Neural cell (in vitro differentiated cells): ENCODE results near the gene RBBP8NL. TPM values are rescaled to one million over a fixed set of nuclear protein-coding genes. Genes with fewer than 3 reads are reported as not detected.

Source experiments
- H2AFZ ChIP-seq: fragments of 200-600, 300-800 bp; sonication (generic), shearing (Covaris generic); 2 replicates; pipeline ENCODE4 v1.6.0; 2014; ENCODE audit warnings: low read depth, mild to moderate bottlenecking, antibody characterized with exemption, low read length, moderate library complexity
- H3F3A ChIP-seq: fragments of 200-600 bp; shearing (Covaris generic); 2 replicates; pipeline ENCODE4 v1.6.1; 2016; ENCODE audit warnings: mild to moderate bottlenecking, moderate library complexity, mixed read lengths, antibody characterized with exemption, low read length; ENCODE audit not compliant: insufficient read depth, poor library complexity, severe bottlenecking
- H3K27ac ChIP-seq: fragments of 200-600, 300-800 bp; sonication (generic), shearing (Covaris generic); 2 replicates; pipeline ENCODE4 v1.5.1; 2014; ENCODE audit warnings: mild to moderate bottlenecking, low read length, moderate library complexity
- H3K27me3 ChIP-seq: fragments of 300-800, 200-600 bp; sonication (generic), shearing (Covaris generic); 2 replicates; pipeline ENCODE4 v1.6.0; 2014; ENCODE audit warnings: mild to moderate bottlenecking, low read depth, low read length, moderate library complexity; ENCODE audit not compliant: insufficient read depth
- H3K36me3 ChIP-seq: fragments of 300-800, 200-600 bp; sonication (generic), shearing (Covaris generic); 2 replicates; pipeline ENCODE4 v1.5.1; 2014; ENCODE audit warnings: mild to moderate bottlenecking, antibody characterized with exemption, low read length, moderate library complexity; ENCODE audit not compliant: insufficient read depth
- H3K4me2 ChIP-seq: fragments of 300-800, 200-600 bp; sonication (generic), shearing (Covaris generic); 2 replicates; pipeline ENCODE4 v1.6.0; 2014; ENCODE audit warnings: mild to moderate bottlenecking, low read length
- H3K4me3 ChIP-seq: fragments of 300-800, 200-600 bp; sonication (generic), shearing (Covaris generic); 2 replicates; pipeline ENCODE4 v1.5.1; 2014; ENCODE audit warnings: mild to moderate bottlenecking, low read length, moderate library complexity
- H3K79me2 ChIP-seq: fragments of 200-600 bp; shearing (Covaris generic); replicated peaks from 2 replicates; pipeline ENCODE4 v1.6.0; 2014; ENCODE audit warnings: mild to moderate bottlenecking, low read length, moderate library complexity; ENCODE audit not compliant: insufficient read depth
- H3K9ac ChIP-seq: fragments of 300-800, 200-600 bp; sonication (generic), shearing (Covaris generic); 2 replicates; pipeline ENCODE4 v1.6.1; 2016; ENCODE audit warnings: mild to moderate bottlenecking, low read length, mixed read lengths
- H3K9me2 ChIP-seq: fragments of 200-600 bp; shearing (Covaris generic); 2 replicates; pipeline ENCODE4 v1.6.1; 2016; ENCODE audit warnings: mild to moderate bottlenecking, low read length, mixed read lengths; ENCODE audit not compliant: insufficient read depth
- H3K9me3 ChIP-seq: fragments of 200-600, 300-800 bp; sonication (generic), shearing (Covaris generic); 2 replicates; pipeline ENCODE4 v1.6.1; 2016; ENCODE audit warnings: mild to moderate bottlenecking, mixed run types, low read length, moderate library complexity, mixed read lengths
- H4K20me1 ChIP-seq: fragments of 200-600 bp; shearing (Covaris generic); 2 replicates; pipeline ENCODE4 v1.6.1; 2016; ENCODE audit warnings: mild to moderate bottlenecking, mixed run types; ENCODE audit not compliant: insufficient read depth
- EP300 ChIP-seq: fragments of 450-650 bp; conservative IDR thresholded peaks from 2 replicates; pipeline ENCODE4 v1.6.1; 2014; ENCODE audit warnings: antibody characterized with exemption, mild to moderate bottlenecking, moderate library complexity; ENCODE audit not compliant: poor library complexity, severe bottlenecking
- EZH2 ChIP-seq: fragments of 200-600, 300-800 bp; shearing (Covaris generic), sonication (generic); IDR thresholded peaks from 2 replicates; pipeline ENCODE4 v1.6.1; 2014; ENCODE audit warnings: antibody characterized with exemption, low read length, borderline replicate concordance, mild to moderate bottlenecking; ENCODE audit not compliant: insufficient read depth, poor library complexity, severe bottlenecking
- MXI1 ChIP-seq: fragments of 450-650 bp; conservative IDR thresholded peaks from 2 replicates; pipeline ENCODE4 v1.6.1; 2014; ENCODE audit warnings: antibody characterized with exemption, mild to moderate bottlenecking; ENCODE audit not compliant: poor library complexity, severe bottlenecking
- POLR2AphosphoS5 ChIP-seq: IDR thresholded peaks from 2 replicates; pipeline ENCODE4 v1.6.1; 2012
- RAD21 ChIP-seq: fragments of 450-650 bp; conservative IDR thresholded peaks from 2 replicates; pipeline ENCODE4 v1.6.1; 2014; ENCODE audit warnings: antibody characterized with exemption, mild to moderate bottlenecking, moderate library complexity
- REST ChIP-seq: IDR thresholded peaks from 2 replicates; pipeline ENCODE4 v1.6.1; 2012; ENCODE audit warnings: borderline replicate concordance
- SMC3 ChIP-seq: fragments of 450-650 bp; conservative IDR thresholded peaks from 2 replicates; pipeline ENCODE4 v1.6.1; 2014; ENCODE audit warnings: antibody characterized with exemption, mild to moderate bottlenecking, moderate library complexity; ENCODE audit not compliant: poor library complexity
- TAF1 ChIP-seq: IDR thresholded peaks from 2 replicates; pipeline ENCODE4 v1.6.1; 2012; ENCODE audit warnings: low read depth
- polyA plus RNA-seq: library from polyadenylated mRNA; depleted of rRNA; stranded (reverse); fragments of >200 nt; gene quantifications from 2 replicates; pipeline ENCODE4 v1.2.3, GENCODE V29; 2014
- TF ChIP-seq, protein P1 (sequence below): fragments of 450-650 bp; IDR thresholded peaks from 2 replicates; pipeline ENCODE4 v1.5.1; 2014; ENCODE audit warnings: antibody characterized with exemption, mild to moderate bottlenecking, moderate library complexity; ENCODE audit not compliant: poor library complexity, severe bottlenecking

The RBBP8NL gene
- polyA plus RNA-seq, 1 donor from 2014 or later, result not detected

DNA sequence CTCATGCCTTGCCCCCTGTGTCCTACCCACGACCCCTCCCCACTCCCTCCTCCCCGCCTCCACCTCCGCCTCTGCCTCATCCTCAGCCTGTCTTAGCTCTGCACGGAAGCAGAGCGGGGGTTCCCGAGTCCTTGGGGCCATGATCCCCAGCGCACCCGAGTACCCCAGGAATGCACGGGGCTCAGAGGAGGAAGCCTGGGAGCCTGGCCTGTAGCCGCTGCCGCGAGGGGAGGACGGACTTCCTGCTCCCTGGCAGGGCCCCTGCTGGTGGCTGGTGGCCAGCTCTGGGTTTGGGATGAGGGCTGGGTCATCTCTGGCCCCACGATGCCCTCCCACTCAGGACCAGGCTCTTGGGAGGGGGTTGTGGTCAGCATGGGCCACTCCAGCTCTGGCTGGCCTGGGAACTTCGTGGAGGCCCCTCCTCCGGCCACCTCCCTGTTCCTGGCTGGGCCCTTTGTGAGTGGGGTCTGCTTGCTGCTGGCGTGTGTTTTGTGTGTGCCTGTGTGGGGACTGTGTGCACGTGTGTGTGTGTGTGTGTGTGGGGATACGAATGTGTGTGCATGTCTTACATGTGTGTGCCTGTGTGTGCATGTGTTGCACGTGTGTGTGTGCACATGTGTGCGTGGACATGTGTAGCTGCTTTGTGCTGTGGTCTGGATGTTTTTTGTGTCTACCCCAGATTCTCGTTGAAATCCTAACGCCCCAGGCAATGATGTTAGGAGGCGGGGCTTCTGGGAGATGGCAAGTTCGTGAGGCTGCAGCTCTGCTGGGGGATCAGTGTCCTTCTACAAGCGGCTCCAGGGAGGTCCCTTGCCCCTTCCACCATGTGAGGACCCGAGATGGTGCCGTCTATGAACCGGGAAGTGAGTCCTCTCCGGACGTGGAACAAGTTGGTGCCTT, 1.3 kb upstream of the RBBP8NL start:
- no peaks in the 10 kb centered on the region for H4K20me1 ChIP-seq

DNA sequence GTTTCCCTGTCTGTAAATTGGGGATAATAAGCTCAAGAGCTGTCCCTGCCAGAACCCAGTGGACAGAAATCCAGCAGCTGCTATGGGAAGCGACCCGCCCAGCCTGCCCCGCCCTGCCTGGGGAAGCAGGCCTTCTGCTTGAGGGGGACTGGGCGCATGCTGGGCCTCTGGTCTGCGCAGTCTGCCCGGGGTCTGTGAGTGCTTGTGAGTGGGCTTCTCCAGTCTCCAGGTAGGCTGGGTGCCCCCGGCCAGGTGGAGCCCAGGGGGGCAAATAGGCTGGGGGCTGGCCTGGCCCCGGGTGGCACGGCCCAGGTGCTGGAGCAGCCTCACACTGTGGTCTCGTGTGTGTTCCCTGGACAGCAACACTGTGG, 648 bp upstream of the RBBP8NL start:
- H3K27ac ChIP-seq, result no peak overlapping the region
- no peaks in the 10 kb centered on the region for H3K27me3 ChIP-seq
- no peaks in the 10 kb centered on the region for H3F3A ChIP-seq
- H2AFZ ChIP-seq, result no peak overlapping the region
- H3K9ac ChIP-seq, result no peak overlapping the region
- no peaks in the 10 kb centered on the region for H4K20me1 ChIP-seq
- no peak overlapping the region for H3K4me2 ChIP-seq
- TF ChIP-seq EP300 (no peak), EZH2 (no peak), RAD21 (no peak), SMC3 (no peak), MXI1 (no peak), TAF1 (no peak), REST (no peak), POLR2AphosphoS5 (no peak)
- TF ChIP-seq, protein P1, sequence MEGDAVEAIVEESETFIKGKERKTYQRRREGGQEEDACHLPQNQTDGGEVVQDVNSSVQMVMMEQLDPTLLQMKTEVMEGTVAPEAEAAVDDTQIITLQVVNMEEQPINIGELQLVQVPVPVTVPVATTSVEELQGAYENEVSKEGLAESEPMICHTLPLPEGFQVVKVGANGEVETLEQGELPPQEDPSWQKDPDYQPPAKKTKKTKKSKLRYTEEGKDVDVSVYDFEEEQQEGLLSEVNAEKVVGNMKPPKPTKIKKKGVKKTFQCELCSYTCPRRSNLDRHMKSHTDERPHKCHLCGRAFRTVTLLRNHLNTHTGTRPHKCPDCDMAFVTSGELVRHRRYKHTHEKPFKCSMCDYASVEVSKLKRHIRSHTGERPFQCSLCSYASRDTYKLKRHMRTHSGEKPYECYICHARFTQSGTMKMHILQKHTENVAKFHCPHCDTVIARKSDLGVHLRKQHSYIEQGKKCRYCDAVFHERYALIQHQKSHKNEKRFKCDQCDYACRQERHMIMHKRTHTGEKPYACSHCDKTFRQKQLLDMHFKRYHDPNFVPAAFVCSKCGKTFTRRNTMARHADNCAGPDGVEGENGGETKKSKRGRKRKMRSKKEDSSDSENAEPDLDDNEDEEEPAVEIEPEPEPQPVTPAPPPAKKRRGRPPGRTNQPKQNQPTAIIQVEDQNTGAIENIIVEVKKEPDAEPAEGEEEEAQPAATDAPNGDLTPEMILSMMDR, result no peak
- no peaks in the 10 kb centered on the region for H3K9me2 ChIP-seq
- no peaks in the 10 kb centered on the region for H3K79me2 ChIP-seq
- no peaks in the 10 kb centered on the region for H3K36me3 ChIP-seq
- H3K9me3 ChIP-seq, result no peaks in the 10 kb centered on the region
- no peak overlapping the region for H3K4me3 ChIP-seq

More for the DNA sequence above, 1.3 kb upstream of the RBBP8NL start:
- Histone ChIP-seq H3K9me2 (no peaks in the 10 kb centered on the region), H2AFZ (no peak overlapping the region), H3K4me3 (no peak overlapping the region), H3K27me3 (no peaks in the 10 kb centered on the region), H3F3A (no peaks in the 10 kb centered on the region), H3K36me3 (no peaks in the 10 kb centered on the region), H3K79me2 (no peaks in the 10 kb centered on the region), H3K27ac (no peak overlapping the region), H3K4me2 (no peak overlapping the region), H3K9me3 (no peaks in the 10 kb centered on the region), H3K9ac (no peak overlapping the region)
- TF ChIP-seq EZH2 (no peak), REST (no peak), RAD21 (no peak), TAF1 (no peak), SMC3 (no peak)
